ENCODE data around the gene BCOR.

- TF ChIP-seq POLR2AphosphoS5 (IDR thresholded peaks at IDR 0.05; ENCODE audit: low read depth) (no peak), GABPA (IDR thresholded peaks at IDR 0.05; ENCODE audit: low read depth) (no peak), SPI1 (IDR thresholded peaks at IDR 0.05; ENCODE audit: borderline replicate concordance, low read depth) (no peak)
- TF ChIP-seq, protein P1, sequence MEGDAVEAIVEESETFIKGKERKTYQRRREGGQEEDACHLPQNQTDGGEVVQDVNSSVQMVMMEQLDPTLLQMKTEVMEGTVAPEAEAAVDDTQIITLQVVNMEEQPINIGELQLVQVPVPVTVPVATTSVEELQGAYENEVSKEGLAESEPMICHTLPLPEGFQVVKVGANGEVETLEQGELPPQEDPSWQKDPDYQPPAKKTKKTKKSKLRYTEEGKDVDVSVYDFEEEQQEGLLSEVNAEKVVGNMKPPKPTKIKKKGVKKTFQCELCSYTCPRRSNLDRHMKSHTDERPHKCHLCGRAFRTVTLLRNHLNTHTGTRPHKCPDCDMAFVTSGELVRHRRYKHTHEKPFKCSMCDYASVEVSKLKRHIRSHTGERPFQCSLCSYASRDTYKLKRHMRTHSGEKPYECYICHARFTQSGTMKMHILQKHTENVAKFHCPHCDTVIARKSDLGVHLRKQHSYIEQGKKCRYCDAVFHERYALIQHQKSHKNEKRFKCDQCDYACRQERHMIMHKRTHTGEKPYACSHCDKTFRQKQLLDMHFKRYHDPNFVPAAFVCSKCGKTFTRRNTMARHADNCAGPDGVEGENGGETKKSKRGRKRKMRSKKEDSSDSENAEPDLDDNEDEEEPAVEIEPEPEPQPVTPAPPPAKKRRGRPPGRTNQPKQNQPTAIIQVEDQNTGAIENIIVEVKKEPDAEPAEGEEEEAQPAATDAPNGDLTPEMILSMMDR (IDR thresholded peaks at IDR 0.05; ENCODE audit: insufficient read depth, low read length), result no peak
- TF ChIP-seq, protein P2, sequence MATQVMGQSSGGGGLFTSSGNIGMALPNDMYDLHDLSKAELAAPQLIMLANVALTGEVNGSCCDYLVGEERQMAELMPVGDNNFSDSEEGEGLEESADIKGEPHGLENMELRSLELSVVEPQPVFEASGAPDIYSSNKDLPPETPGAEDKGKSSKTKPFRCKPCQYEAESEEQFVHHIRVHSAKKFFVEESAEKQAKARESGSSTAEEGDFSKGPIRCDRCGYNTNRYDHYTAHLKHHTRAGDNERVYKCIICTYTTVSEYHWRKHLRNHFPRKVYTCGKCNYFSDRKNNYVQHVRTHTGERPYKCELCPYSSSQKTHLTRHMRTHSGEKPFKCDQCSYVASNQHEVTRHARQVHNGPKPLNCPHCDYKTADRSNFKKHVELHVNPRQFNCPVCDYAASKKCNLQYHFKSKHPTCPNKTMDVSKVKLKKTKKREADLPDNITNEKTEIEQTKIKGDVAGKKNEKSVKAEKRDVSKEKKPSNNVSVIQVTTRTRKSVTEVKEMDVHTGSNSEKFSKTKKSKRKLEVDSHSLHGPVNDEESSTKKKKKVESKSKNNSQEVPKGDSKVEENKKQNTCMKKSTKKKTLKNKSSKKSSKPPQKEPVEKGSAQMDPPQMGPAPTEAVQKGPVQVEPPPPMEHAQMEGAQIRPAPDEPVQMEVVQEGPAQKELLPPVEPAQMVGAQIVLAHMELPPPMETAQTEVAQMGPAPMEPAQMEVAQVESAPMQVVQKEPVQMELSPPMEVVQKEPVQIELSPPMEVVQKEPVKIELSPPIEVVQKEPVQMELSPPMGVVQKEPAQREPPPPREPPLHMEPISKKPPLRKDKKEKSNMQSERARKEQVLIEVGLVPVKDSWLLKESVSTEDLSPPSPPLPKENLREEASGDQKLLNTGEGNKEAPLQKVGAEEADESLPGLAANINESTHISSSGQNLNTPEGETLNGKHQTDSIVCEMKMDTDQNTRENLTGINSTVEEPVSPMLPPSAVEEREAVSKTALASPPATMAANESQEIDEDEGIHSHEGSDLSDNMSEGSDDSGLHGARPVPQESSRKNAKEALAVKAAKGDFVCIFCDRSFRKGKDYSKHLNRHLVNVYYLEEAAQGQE (IDR thresholded peaks at IDR 0.05; ENCODE audit: insufficient replicate concordance, low read depth), result no peak
Observed at GRCh38 chrX:40074959-40075332, 22.8 kb downstream of the BCOR start.
